BE2C (cell line): ENCODE data around the gene VIT.
"Not testable (repeated sequence)": the region's sequence is repeated elsewhere in the genome, so short reads cannot be mapped to it uniquely, and the experiment has no call there.

Experiments
- DNase-seq: peaks from one replicate; pipeline ENCODE4 v3.0.0-alpha.2; 2020
- H3K27me3 ChIP-seq: fragments of 250-450 bp; sonication (Bioruptor Pico); 2 replicates; pipeline ENCODE4 v1.5.1; 2020; ENCODE audit warnings: mild to moderate bottlenecking
- H3K36me3 ChIP-seq: fragments of 250-450 bp; sonication (Bioruptor Pico); 2 replicates; pipeline ENCODE4 v1.5.1; 2020; ENCODE audit warnings: mild to moderate bottlenecking
- H3K4me1 ChIP-seq: fragments of 250-450 bp; sonication (Bioruptor Pico); 2 replicates; pipeline ENCODE4 v1.5.1; 2020
- H3K4me3 ChIP-seq: 2 replicates; pipeline ENCODE4 v1.5.1; 2011; ENCODE audit warnings: low read depth, low read length
- H3K9me3 ChIP-seq: fragments of 250-450 bp; sonication (Bioruptor Pico); 2 replicates; pipeline ENCODE4 v1.5.1; 2020
- TF ChIP-seq, protein P1 (sequence below): IDR thresholded peaks from 2 replicates; pipeline ENCODE4 v1.5.1; 2012; ENCODE audit warnings: mild to moderate bottlenecking, low read depth, low read length

The VIT gene

GRCh38 chr2:36682562-36682961 lies 13.9 kb upstream of the VIT start:
- H3K27me3 ChIP-seq, result peaks cover 3% of the 10 kb centered on the region
- H3K36me3 ChIP-seq, result no peaks in the 10 kb centered on the region
- no peak for DNase-seq
- H3K4me3 ChIP-seq, result no peak overlapping the region
- H3K9me3 ChIP-seq, result no peaks in the 10 kb centered on the region
- no peaks in the 10 kb centered on the region for H3K4me1 ChIP-seq
- TF ChIP-seq, protein P1, sequence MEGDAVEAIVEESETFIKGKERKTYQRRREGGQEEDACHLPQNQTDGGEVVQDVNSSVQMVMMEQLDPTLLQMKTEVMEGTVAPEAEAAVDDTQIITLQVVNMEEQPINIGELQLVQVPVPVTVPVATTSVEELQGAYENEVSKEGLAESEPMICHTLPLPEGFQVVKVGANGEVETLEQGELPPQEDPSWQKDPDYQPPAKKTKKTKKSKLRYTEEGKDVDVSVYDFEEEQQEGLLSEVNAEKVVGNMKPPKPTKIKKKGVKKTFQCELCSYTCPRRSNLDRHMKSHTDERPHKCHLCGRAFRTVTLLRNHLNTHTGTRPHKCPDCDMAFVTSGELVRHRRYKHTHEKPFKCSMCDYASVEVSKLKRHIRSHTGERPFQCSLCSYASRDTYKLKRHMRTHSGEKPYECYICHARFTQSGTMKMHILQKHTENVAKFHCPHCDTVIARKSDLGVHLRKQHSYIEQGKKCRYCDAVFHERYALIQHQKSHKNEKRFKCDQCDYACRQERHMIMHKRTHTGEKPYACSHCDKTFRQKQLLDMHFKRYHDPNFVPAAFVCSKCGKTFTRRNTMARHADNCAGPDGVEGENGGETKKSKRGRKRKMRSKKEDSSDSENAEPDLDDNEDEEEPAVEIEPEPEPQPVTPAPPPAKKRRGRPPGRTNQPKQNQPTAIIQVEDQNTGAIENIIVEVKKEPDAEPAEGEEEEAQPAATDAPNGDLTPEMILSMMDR, result no peak

- no peak for DNase-seq
- H3K27me3 ChIP-seq, result peaks cover 3% of the 10 kb centered on the region
- TF ChIP-seq, protein P1, result no peak
- H3K4me3 ChIP-seq, result no peak overlapping the region
- no peaks in the 10 kb centered on the region for H3K36me3 ChIP-seq
- H3K9me3 ChIP-seq, result no peaks in the 10 kb centered on the region
- H3K4me1 ChIP-seq, result no peaks in the 10 kb centered on the region
These were observed 13.5 kb upstream of the VIT start for GRCh38 chr2:36683002-36683401.

GRCh38 chr2:36688291-36688690 lies 8.2 kb upstream of the VIT start:
- not testable (repeated sequence) for H3K27me3 ChIP-seq, H3K4me1 ChIP-seq, H3K4me3 ChIP-seq, H3K9me3 ChIP-seq, H3K36me3 ChIP-seq, DNase-seq

- not testable (repeated sequence) for H3K4me1 ChIP-seq, DNase-seq, H3K9me3 ChIP-seq, H3K36me3 ChIP-seq, H3K4me3 ChIP-seq, H3K27me3 ChIP-seq
These were observed 7.5 kb upstream of the VIT start for GRCh38 chr2:36689013-36689412.

GRCh38 chr2:36692121-36692520 lies 4.4 kb upstream of the VIT start:
- peaks cover 4% of the 10 kb centered on the region; the same call in 1 of the 2 replicates for H3K27me3 ChIP-seq
- H3K4me3 ChIP-seq, result no peak overlapping the region
- no peaks in the 10 kb centered on the region for H3K4me1 ChIP-seq
- no peak for DNase-seq
- TF ChIP-seq, protein P1, result no peak
- H3K9me3 ChIP-seq, result no peaks in the 10 kb centered on the region
- no peaks in the 10 kb centered on the region for H3K36me3 ChIP-seq

- H3K4me1 ChIP-seq, result no peaks in the 10 kb centered on the region
- peaks cover 4% of the 10 kb centered on the region; the same call in 1 of the 2 replicates for H3K27me3 ChIP-seq
- DNase-seq, result no peak
- H3K36me3 ChIP-seq, result no peaks in the 10 kb centered on the region
- TF ChIP-seq, protein P1, result no peak
- no peak overlapping the region for H3K4me3 ChIP-seq
- no peaks in the 10 kb centered on the region for H3K9me3 ChIP-seq
These were observed 2.7 kb upstream of the VIT start for GRCh38 chr2:36693825-36694224.

- H3K36me3 ChIP-seq, result no peaks in the 10 kb centered on the region
- H3K4me1 ChIP-seq, result no peaks in the 10 kb centered on the region
- no peak for DNase-seq
- H3K4me3 ChIP-seq, result no peak overlapping the region
- TF ChIP-seq, protein P1, result no peak; the same call in 1 of the 2 replicates
- peaks cover 4% of the 10 kb centered on the region; the same call in 1 of the 2 replicates for H3K27me3 ChIP-seq
- no peaks in the 10 kb centered on the region for H3K9me3 ChIP-seq
These were observed 626 bp upstream of the VIT start for GRCh38 chr2:36695746-36696415.
